SIG-M5 treated with dmso at 0.1 percent for 504 hours (cell line): Measurements from ENCODE around the gene CYFIP2.

ENCODE experiments used
- DNase-seq: peaks from one replicate; lab custom pipeline; 2025; ENCODE audit not compliant: unreplicated experiment; lab: John Stamatoyannopoulos, UW

The CYFIP2 gene

DNA sequence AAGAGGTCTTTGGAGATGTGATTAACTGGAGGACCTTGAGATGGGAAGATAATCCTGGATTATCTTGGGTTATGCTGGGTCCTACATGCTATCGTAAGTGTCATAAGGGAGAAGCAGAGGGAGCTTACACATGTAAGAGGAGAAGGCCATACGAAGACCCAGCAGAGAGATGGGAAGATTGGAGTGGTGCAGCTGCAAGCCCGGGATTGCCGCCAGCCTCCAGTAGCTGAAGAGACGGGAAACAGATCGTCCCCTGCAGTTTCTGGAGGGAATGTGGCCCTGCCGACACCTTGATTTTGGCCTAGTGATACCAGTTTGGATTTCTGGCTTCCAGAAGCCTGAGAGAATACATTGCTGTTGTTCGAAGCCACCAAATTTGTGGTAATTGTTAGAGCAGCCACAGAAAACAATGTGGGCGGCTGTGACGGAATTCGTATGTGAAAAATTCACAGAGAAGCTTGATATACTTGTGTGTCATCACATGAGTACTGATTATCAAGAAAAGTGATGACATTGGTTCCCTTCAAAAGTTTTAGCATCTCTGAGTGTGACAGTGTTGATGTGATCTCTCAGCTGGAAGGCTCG, 86.9 kb downstream of the CYFIP2 start:
- DNase-seq = no peak

DNA sequence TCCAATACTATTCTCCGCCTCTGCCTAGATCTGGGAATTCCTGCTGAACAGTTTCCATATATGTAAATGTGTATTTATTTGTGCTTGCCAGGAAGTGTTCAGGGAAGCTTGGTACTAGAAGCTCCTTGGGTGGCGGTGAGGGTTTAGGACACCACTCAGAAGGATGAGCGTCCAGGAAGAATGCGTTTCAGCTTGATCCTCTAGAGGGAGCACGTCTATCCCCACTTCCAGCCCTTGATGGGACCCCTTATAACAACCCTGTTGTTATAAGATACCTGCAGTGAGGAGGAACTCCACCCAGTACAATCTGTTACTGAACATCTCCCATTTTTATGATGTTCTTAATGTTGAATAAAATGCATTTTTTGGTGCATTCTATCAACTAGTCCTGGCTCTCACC, 88.9 kb downstream of the CYFIP2 start:
- DNase-seq = no peak

DNA sequence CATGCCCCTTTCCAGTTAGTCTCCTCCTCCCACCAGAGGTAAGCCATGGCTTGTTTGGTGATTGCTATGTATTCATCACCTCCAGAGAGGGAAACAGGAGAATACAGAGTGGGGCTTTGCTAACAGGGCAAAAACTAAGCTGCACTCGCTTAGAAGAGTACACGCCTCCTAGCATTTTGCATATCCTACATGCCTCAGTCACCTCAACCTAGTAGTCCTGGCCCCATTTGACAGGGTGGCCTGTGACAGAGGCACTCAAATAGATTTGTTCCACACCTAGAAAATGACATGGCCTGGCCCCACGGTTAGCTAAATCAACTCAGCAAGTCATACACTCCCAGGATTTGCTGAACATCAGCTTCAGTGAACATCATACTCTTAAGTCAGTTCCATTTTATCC, 90.7 kb downstream of the CYFIP2 start:
- no peak for DNase-seq

DNA sequence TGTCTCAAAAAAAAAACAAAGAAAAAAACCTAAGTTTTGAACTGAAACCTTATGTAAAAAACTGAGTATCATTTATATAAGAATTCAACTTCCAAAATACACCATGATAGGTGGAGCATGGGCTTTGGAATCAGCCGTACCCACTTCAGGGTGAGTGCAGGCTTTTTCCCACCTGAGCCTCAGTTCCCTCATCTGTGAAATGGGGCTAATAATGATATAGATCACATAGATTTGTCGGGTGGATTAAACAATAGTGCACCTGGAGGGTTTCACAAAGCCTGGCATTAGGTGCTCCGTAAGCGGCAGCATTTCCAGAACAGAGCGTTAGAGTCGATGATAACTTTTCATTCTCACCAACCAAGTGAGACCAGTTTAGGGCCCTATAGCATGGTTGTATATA, 91.9 kb downstream of the CYFIP2 start:
- no peak for DNase-seq

DNA sequence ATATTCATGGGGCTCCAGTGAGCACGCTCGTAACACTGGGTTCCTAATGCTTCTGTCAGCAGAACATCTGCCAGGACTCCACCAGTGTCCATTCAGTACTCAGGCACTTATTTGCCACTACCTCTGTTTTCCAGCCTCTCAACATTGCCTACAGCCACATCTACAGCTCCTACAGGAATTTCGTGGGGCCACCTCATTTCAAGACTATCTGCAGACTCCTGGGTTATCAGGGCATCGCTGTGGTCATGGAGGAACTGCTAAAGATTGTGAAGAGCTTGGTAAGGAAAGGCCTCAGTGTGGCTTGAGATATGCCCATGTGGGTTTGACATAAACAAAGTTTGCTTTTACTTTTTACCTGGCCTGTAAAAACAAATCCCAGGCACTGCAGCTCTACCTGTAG, 92.9 kb downstream of the CYFIP2 start:
- no peak for DNase-seq

DNA sequence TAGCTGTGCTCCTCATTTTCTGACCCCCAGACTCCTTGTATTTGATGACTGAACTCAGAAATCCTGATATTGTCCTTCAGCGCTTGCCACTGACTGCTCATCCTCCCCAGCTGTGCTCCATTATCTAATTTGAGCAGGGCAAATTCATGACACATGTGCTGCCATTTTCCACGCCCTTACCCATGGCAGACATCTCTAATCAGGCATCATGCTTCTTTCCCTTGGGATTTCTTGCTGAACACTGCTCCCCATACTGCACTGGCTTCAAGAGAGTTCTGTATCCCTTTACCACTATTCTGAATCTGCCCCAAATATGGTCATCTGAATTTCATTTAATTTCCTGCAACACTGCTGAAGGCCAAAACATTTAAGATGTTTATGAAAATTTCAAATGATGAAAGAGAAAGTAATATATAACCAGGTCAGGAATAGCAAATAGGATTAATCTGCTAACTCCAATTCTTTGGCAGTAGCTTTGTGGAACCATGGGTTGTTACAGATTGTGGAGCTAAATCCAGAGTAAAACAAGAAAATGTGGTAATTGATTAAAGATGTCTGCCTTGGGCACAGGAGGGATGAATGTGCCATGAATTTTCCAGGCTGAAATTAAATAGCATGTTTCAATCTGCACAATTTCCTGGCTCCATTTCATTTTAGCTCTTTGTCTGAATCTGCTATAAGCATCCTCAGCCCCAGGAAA, 93.6 kb downstream of the CYFIP2 start:
- DNase-seq = no peak

DNA sequence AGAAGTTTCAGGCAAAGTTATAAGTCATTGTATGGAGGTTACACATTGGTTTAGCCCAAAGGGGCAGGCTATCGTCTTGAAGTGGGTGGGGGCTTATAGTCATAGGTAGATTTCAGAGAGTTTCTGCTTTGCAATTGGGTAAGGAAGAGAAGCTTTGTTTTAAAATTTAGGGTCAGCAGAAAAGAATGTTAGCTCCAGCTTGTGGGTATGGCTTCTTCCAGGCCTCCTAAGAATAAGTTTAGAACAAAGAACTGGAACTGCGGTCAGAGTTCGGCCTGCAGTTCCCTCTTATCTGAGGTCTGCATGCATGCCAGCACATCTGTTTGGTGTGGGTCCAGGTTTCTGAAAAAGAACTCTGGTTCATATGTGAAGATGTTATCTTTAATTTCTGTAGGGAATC, 96.1 kb downstream of the CYFIP2 start:
- no peak for DNase-seq

DNA sequence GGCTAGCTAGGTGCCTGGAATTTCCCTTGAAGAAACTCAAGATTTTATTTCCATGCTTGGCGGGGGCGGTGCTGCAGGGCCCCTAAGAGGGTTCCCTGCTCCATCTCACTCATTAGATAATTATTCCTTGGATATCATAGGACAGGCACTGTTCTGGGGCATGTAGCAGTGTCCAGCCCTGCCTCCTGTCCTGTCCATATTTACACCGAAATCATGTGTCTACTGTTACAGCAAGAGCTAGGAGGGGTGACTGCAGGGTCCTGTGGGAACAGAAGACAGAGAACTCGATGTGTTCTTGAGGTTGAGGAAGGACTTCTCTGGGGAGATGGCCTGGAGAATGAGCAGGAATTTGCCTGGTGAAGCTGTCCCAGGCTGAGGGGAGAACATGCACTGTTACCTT, 96.6 kb downstream of the CYFIP2 start:
- no peak for DNase-seq

DNA sequence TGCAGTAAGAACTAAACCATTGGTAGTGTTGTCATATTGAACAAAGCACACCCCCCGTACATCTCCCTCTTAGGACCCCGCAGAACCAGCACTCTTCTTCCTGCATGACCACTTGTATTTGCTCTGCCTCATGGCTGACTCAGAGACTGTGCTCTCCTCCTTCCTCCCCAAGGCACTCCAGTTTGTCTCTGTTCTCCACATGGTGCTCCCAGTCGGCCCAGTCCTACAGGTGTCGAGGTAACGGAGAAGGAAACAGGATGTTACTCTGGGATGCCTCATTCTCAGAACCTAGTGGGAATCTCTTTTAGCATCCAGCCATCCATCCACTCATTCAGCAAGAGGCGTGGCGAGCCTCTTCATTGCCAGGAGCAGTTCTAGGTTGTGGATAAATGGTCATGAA, 97.1 kb downstream of the CYFIP2 start:
- DNase-seq = no peak

DNA sequence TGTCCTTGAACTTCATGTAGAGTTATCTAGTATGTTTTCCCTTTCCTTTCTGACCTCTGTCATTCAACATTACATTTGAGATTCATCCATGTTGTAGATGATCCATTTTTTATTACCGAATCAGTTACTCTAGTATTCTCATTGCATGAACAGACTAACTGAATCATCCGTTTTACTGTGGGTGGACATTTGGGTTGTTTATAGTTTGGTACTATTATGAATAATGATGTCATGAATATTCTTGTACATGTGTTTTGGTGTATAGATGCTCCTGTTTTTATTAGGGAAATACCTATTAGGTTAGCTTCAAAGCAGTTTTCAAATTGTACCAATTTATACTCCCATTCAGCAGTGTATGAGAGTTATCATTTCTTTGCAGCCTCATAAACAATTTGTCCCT, 99.8 kb downstream of the CYFIP2 start:
- DNase-seq = no peak

DNA sequence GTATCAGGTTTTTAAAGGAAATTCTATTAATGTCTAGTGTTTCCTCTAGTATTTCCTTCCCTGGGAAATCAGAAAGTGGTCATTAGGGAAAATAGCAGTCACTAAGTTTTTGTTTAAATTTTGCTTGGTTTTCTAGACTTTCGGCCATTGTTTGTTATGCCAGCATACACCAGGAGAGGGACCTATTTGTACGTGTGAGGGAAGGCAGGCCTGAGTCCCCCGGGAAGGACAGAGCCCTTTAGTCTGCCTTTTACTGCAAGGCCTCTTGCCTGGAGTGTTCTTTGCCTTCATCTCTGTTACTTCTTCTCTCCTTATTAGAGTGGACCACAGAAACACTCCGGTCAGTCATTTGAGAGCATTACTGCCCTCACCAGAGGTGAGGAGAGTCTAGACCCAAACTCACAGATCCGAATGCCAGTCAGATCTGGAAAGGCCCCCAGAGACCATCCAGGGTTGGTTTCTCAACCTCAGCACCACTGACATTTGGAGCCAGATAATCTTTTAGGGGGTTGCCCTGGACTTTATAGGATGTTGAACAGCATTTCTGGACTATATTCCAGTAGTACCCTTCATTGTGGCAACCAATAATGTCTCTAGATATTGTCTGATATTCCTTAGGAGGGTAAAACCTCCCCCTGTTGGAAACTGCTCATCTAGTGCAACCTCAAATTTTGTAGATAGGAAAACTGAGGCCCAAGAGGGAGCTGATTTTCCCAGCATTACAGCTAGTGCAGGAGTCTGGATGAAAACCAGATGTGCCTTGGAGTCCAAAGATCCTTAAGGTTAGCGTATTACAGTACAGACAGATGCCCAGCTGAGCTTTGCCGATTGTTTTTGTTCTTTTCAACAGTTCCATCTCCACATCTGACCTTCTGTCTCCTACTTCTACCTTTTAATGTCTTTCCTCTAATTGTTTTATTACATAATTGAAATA, 101.1 kb downstream of the CYFIP2 start:
- no peak for DNase-seq

DNA sequence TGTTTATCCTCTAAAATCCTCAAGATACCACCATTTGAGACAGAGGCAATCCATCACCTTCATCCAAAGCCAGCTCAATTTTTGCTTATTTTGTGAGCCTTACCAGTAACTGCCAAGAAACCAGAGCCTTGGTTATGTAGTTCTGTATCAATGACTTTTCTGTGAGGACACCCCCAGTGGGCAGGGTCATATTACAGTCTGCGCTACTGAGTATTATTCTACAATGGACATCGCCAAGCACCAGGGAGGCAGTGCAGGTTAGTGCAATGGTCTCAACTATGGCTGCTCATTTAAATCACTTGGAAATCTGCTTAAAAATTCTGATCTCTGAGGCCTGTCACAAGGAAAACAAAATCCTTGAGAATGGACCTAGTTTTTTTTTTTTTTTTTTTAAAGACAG, 103.6 kb downstream of the CYFIP2 start:
- no peak for DNase-seq

DNA sequence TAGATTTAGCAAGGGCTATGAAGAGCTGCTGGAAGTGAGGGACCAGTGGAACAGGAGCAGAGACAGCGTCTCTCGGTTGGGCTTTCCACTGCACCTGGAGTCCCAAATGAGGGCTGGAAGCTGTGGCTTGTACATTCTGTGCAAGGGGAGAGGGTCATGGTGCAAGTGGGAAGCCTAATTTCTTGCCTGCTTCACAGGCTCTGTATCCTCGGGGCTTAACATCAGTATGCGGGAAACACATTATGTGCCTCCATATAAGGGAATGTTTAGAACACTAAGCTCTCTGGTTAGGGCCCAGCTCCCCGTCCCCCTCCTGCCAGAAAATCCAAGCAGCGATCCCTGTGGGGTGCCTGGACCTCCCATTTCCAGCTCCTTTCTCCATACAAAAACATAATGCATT, 105.0 kb downstream of the CYFIP2 start:
- DNase-seq = no peak

DNA sequence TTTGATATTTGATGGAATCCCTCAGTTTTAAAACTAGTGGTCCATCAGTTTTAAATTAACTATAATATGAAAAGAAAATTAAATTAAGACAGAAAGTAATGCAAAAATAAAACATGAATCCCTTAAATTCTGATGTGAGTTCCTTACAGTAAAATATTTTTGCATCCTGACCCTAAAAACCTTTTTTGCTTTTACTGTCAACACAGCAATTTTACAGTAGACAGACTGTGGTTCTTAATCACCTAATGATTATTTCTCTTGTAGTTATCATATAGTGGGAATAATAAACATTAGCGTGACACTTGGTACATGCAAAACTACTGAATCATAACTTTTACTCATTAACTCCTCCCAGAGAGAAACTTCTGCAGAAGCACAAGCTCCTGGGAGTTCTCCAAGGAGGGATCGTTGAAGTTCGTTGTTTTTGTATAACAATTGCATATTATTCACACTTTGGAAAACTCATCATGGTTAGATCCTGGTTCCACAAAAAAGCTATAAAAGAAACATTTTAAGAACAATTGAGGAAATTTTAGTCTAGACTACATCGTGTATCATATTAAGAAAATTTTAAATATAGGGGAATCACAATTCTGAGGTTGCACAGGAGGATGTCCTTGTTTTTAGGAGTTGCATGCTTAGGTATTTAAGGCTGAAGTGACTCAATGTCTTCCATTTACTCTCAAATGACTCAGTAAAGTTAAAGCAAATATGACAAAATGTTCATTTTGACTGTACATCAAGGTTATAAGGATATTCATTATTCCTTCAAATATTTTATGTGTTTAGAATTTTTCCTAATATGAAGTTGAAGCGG, 105.9 kb downstream of the CYFIP2 start:
- DNase-seq = no peak

DNA sequence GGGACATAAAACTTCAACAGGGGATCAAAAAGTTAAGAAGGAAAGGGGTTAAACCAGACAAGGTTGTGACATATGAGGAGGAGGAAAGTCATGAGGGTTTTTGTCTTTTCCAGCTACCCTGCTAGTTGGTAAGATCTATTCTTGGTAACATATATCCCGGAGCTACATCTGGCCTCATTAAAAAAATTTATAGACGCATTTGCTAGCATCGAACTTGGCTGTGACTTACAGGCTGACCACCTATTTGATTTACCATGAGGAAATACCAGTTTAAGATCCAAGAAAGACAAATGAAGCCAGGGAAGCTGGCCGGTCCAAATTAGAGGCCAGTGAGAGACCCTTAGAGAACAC, 106.5 kb downstream of the CYFIP2 start:
- no peak for DNase-seq

DNA sequence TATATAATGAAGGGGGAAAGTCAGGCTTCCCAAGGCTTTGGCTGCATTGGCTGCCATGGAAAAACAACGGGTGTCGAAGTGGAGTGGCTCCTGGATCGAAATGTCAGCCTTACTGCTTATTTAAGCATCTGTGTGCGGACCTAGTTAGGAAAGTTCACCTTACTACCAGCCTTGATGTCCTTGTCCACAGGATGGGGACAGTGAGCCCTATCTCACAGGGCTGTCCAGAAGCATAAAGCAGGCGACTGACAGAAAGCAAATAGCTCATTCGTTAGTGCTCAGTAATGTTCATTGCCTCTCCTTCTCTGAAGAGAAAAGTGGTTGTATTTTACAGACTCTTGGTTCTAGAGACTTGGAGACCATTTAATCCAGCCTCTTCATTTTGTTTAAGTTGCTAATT, 112.6 kb downstream of the CYFIP2 start:
- DNase-seq = no peak

DNA sequence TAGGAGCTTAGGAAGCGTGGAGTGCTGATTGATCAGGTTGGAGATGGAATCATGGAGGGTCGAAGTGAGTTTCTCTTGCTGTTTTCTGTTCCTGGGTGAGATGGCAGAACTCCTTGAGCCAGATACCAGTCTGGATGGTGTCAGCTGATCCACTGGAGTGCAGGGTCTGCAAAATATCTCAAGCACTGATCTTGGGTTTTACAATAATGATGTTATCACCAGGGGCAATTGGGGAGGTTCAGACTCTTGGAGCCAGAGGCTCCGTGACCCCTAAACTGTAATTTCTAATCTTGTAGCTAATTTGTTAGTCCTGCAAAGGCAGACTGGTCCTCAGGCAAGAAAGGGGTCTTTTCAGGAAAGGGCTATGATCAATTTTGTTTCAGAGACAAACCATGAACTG, 114.1 kb downstream of the CYFIP2 start:
- DNase-seq = no peak

DNA sequence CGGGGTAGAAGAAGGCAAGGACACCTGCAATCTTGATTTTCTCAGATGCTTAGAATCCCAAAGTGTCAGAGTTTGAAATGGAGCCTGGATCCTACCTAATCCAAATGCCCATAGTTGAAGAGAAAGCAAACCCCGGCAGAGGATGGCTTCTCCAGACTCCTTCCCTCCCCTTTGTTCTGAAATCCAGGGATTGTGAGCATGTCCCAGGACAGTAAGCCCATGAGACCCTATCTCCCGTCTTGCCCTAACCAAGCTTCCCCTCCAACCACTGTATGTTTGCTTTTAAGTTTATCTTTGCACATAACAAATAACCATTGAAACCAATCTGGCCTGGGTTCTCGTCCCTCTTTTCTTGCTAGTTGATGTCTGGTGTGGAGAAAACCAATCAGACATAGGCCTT, 115.8 kb downstream of the CYFIP2 start:
- no peak for DNase-seq

DNA sequence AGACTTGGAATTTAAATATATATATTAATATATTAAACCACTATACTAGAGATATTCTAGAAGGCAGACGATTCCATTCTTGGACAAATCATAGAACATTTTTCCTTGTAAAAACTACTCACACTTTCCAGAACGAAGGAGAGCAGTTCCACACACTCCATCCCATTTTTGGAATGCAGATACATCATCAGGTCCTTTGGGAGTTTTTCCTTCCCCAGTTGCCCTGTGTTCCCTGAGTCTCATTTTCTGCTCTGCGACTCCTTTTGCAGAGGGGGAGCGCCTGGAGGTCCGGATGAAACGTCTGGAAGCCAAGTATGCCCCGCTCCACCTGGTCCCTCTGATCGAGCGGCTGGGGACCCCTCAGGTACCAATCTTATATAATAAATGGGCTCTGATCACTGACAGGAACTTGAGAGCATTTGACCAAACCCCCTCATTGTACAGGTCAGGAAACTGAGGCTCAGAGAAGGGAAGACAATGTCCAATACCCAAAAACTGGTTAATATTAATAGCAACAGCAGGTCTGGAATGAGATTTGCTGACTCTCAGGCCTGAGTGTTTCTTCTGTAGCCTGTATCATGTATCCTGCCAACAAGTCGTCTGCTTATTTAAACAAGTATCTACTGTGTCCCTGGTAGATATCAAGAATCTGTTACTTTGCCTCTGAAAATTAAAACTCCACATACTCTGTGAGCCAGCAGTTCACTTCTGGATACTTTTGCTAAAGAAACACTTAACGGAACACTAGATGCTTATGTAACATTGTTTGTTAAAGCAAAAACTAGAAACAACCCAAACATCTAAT, 117.3 kb downstream of the CYFIP2 start:
- no peak for DNase-seq

DNA sequence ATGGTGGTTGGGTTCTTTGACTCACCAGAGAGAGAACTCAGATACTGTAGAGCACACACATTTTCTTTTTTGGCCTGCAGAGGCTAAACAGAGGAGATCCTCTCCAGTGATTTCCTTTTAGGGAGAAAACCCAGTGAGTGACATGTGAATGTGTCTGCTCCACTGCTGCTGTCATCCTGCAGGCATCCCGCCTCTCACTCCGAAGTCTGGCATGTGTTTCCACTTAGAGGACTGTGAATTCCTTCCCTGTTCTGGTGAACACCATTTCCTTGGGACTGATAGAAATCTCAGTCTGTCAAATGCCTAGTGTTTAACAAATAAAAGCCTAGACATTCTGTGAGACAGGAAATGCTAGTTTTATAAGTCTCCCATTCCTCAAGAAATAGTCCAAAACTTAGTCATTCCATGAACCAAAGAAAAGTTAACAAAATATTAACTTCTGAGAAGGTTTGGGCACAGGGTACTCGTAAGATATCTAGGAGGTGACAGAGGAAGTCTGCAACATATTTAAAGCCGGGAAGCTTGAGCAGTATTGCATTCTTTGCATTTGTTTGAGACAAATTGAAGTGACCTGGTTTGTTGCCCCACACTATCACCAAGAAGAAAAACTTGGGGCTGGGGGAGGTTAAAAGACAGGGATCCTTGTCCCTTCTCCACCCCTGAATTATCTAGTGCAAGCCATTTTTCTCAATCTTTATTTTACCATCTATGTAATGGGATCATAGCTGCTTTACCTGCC, 119.2 kb downstream of the CYFIP2 start:
- DNase-seq = peak; percentile 53
